Kidney (tissue), 14 donors: ENCODE measurements around the gene ATP10D. TPM values are rescaled to one million over a fixed set of nuclear protein-coding genes. Genes with fewer than 3 reads are reported as not detected.

Experiments used
- DNase-seq, 5 donors: peaks; one replicate each; pipeline ENCODE4 v3.0.0-alpha.2; 2013 to 2020
- FAIRE-seq: peaks from 2 replicates; lab custom pipeline; 2012; peaks lifted over from hg19 to GRCh38; lab: Jason Lieb, UNC
- H3K27ac ChIP-seq, 2 donors: one replicate each; pipeline ENCODE4 v1.7.0; 2013; ENCODE audit warnings: low read depth in 2 of 2, low read length in 2 of 2, inconsistent platforms in 1 of 2
- H3K27me3 ChIP-seq: one replicate; pipeline ENCODE4 v1.7.1; 2013; ENCODE audit warnings: low read length, inconsistent platforms; ENCODE audit not compliant: control insufficient read depth, insufficient read depth
- H3K36me3 ChIP-seq, 3 donors: one replicate each; pipeline versions ENCODE4 v1.7.0 to v1.7.1; 2013; ENCODE audit warnings: low read length in 3 of 3, control low read depth in 1 of 3, inconsistent platforms in 1 of 3; ENCODE audit not compliant: insufficient read depth in 3 of 3, control insufficient read depth in 2 of 3
- H3K4me1 ChIP-seq, 3 donors: one replicate each; pipeline versions ENCODE4 v1.7.0 to v1.7.1; 2013; ENCODE audit warnings: low read length in 3 of 3, inconsistent platforms in 1 of 3, low read depth in 1 of 3; ENCODE audit not compliant: control insufficient read depth in 2 of 3, insufficient read depth in 2 of 3
- H3K4me3 ChIP-seq, 3 donors: one replicate each; pipeline versions ENCODE4 v1.7.0 to v1.8.1; 2013; ENCODE audit warnings: low read length in 3 of 3, control low read depth in 1 of 3, inconsistent platforms in 1 of 3
- H3K9ac ChIP-seq, 3 donors: one replicate each; pipeline versions ENCODE4 v1.7.0 to v1.7.1; 2013; ENCODE audit warnings: low read length in 3 of 3, control low read depth in 1 of 3, inconsistent platforms in 1 of 3
- H3K9me3 ChIP-seq, 3 donors: one replicate each; pipeline versions ENCODE4 v1.7.0 to v1.7.1; 2013; ENCODE audit warnings: low read length in 3 of 3, control low read depth in 1 of 3, inconsistent platforms in 1 of 3; ENCODE audit not compliant: control insufficient read depth in 2 of 3, insufficient read depth in 1 of 3
- intact Hi-C: fragments of 100-400 bp; cut with DNase I; formaldehyde crosslinking; loops from one replicate; pipeline ENCODE4 v1.11.1; 2022
- polyA plus RNA-seq: library from polyadenylated mRNA; stranded (reverse); fragments of 350-450 nt; fragmentation: Illumina TruSeq; extraction: RNeasy Lipid Tissue Mini Kit (QIAGEN cat#74804); gene quantifications from one replicate; pipeline ENCODE4 v1.2.3, GENCODE V29; 2014; ENCODE audit warnings: low read depth, low replicate concordance; ENCODE audit not compliant: insufficient read depth
- total RNA-seq: library from RNA; stranded (reverse); fragmentation: NEBNext Ultra II Directional; extraction: Animal tissue kit (Norgen Biotek cat#: 25700); gene quantifications from one replicate; pipeline ENCODE4 v1.2.1, GENCODE V29; 2021
- TF ChIP-seq, protein P1 (sequence below): IDR thresholded peaks from 3 replicates; pipeline ENCODE4 v1.5.1; 2012; ENCODE audit warnings: mild to moderate bottlenecking, moderate library complexity, borderline replicate concordance; ENCODE audit not compliant: insufficient read depth; ENCODE audit errors: extremely low read depth
- donor health status: control.
- donor health status: control.
- donor health status: control.
- donor health status: control.
- donor health status: control.
- donor health status: DM: yes; HTN: yes; CAD: no.
- donor health status: Normal renal cell carcinoma (clear cell type).

Gene ATP10D
- total and polyA plus RNA-seq, 2 donors from 2014 or later = 10.4 to 43.6 TPM

DNA sequence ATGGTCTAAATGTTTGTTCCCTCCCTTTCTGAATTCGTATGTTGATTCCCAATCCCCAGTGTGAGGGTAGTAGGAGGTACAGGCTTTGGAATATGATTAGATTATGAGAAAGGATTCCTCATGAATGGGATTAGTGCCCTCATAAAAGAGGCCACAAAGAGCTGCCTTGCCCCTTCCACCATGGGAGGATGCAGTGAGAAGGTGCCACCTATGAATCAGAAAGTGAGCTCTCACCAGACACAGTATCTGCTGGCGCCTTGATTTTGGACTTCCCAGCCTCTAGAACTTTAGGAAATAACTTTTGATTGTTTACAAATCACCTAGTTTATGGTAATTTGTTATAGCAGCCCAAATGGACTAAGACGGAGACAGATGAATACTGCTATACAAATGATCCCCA lies 3.6 kb downstream of the ATP10D start:
- Histone ChIP-seq H3K27me3 (no peaks in the 10 kb centered on the region), H3K9me3 (no peaks in the 10 kb centered on the region), H3K4me3 (peak overlapping the region in 1 of 3 donors; percentile 18), H3K9ac (no peak overlapping the region), H3K4me1 (peaks cover 2 to 20% (median 5%) of the 10 kb centered on the region in 3 donors), H3K36me3 (no peaks in the 10 kb centered on the region), H3K27ac (no peak overlapping the region)
- TF ChIP-seq, protein P1, sequence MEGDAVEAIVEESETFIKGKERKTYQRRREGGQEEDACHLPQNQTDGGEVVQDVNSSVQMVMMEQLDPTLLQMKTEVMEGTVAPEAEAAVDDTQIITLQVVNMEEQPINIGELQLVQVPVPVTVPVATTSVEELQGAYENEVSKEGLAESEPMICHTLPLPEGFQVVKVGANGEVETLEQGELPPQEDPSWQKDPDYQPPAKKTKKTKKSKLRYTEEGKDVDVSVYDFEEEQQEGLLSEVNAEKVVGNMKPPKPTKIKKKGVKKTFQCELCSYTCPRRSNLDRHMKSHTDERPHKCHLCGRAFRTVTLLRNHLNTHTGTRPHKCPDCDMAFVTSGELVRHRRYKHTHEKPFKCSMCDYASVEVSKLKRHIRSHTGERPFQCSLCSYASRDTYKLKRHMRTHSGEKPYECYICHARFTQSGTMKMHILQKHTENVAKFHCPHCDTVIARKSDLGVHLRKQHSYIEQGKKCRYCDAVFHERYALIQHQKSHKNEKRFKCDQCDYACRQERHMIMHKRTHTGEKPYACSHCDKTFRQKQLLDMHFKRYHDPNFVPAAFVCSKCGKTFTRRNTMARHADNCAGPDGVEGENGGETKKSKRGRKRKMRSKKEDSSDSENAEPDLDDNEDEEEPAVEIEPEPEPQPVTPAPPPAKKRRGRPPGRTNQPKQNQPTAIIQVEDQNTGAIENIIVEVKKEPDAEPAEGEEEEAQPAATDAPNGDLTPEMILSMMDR = no peak
- FAIRE-seq (no peak), DNase-seq (no peak)
- intact Hi-C loops = no loop called here

- no peak overlapping the region for H3K27ac ChIP-seq
- H3K4me1 ChIP-seq = peaks cover 0 to 15% (median 2%) of the 10 kb centered on the region in 3 donors
- TF ChIP-seq, protein P1 = no peak
- H3K9ac ChIP-seq = no peak overlapping the region
- H3K9me3 ChIP-seq = no peaks in the 10 kb centered on the region
- DNase-seq (no peak), FAIRE-seq (no peak)
- H3K27me3 ChIP-seq = no peaks in the 10 kb centered on the region
- H3K4me3 ChIP-seq = no peak overlapping the region
- intact Hi-C loops = no loop called here
- H3K36me3 ChIP-seq = no peaks in the 10 kb centered on the region
These were observed 5.5 kb downstream of the ATP10D start for GRCh38 chr4:47490550-47490949.

DNA sequence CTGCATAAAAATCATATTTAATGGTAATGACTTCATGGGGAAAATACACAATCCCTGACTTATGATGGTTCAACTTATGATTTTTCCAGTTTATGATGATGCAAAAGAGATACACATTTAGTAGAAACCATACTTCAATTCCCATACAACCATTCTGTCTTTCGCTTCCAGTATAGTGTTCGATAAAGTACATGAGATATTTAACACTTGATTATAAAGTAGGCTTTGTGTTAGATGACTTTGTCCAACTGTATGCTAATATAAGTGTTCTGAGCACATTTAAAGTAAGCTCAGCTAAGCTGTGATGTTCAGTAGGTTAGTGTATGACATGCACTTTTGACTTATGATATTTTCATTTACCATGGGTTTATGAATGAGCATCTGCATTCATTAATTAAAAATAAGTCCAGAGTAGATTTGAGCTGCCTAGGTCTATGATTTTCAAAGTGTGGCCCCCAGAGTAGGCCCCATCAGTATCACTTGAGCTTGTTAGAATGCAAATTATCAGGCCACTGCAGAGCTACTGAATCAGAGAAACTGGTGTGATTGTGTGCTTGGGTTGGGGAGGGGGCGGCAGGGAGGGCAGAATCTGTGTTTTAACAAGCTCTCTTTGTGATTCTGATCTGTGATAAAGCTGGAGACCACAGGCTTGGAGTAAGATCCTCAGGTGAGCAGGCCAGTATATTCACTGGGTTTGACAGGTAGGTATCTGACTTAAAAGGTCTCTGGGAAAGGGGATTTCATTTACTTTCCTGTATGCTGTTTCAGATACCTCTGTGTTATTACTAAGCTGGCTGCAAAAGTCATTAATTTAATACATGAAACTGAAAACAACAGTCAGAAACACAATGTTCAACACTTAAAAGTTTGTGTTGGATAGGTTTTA lies 8.4 kb downstream of the ATP10D start:
- intact Hi-C loops = no loop called here
- Histone ChIP-seq H3K36me3 (no peaks in the 10 kb centered on the region), H3K9me3 (no peaks in the 10 kb centered on the region), H3K4me1 (peaks cover 0 to 8% (median 2%) of the 10 kb centered on the region in 3 donors), H3K9ac (no peak overlapping the region), H3K27me3 (no peaks in the 10 kb centered on the region), H3K27ac (no peak overlapping the region), H3K4me3 (no peak overlapping the region)
- TF ChIP-seq, protein P1 = no peak
- DNase-seq = no peak
- FAIRE-seq = no peak
